ENCODE measurements around the gene CAV3. TPM values are rescaled to one million over a fixed set of nuclear protein-coding genes. Genes with fewer than 3 reads are reported as not detected.

Gene CAV3
- total RNA-seq, 3 donors from 2014 or later, result not detected

GRCh38 chr3:8752832-8753231, 19.2 kb downstream of the CAV3 start:
- Histone ChIP-seq H3K36me3 (ENCODE audit: low read depth) (no peaks in the 10 kb centered on the region), H3K4me3 (no peak overlapping the region), H3K9me3 (no peaks in the 10 kb centered on the region), H3K4me1 (ENCODE audit: low read depth) (no peaks in the 10 kb centered on the region)
- intact Hi-C loops (cut with DNase I, micrococcal nuclease), result no loop called here
- ATAC-seq (no peak), DNase-seq (no peak)
- TF ChIP-seq CTCF (IDR thresholded peaks at IDR 0.05), result no peak

- intact Hi-C loops (cut with DNase I, micrococcal nuclease), result no loop called here
- no peak for TF ChIP-seq CTCF (IDR thresholded peaks at IDR 0.05)
- DNase-seq (no peak), ATAC-seq (no peak)
- H3K9me3 ChIP-seq, result no peaks in the 10 kb centered on the region
- H3K4me3 ChIP-seq, result no peak overlapping the region
- no peaks in the 10 kb centered on the region for H3K36me3 ChIP-seq (ENCODE audit: low read depth)
- no peaks in the 10 kb centered on the region for H3K4me1 ChIP-seq (ENCODE audit: low read depth)
These were observed 21.5 kb downstream of the CAV3 start for GRCh38 chr3:8755097-8755496.

GRCh38 chr3:8755564-8756237, 22.1 kb downstream of the CAV3 start:
- no peak for DNase-seq
- ATAC-seq, result no peak
- intact Hi-C loops (cut with DNase I, micrococcal nuclease), result no loop called here
- Histone ChIP-seq H3K4me1 (ENCODE audit: low read depth) (no peaks in the 10 kb centered on the region), H3K4me3 (no peak overlapping the region), H3K36me3 (ENCODE audit: low read depth) (no peaks in the 10 kb centered on the region), H3K9me3 (no peaks in the 10 kb centered on the region)
- TF ChIP-seq CTCF (IDR thresholded peaks at IDR 0.05), result no peak

GRCh38 chr3:8756671-8757070, 23.1 kb downstream of the CAV3 start:
- intact Hi-C loops (cut with DNase I, micrococcal nuclease), result no loop called here
- Histone ChIP-seq H3K9me3 (no peaks in the 10 kb centered on the region), H3K4me3 (no peak overlapping the region), H3K4me1 (ENCODE audit: low read depth) (no peaks in the 10 kb centered on the region), H3K36me3 (ENCODE audit: low read depth) (no peaks in the 10 kb centered on the region)
- DNase-seq, result no peak
- no peak for ATAC-seq
- TF ChIP-seq CTCF (IDR thresholded peaks at IDR 0.05), result no peak

- ATAC-seq, result no peak
- DNase-seq, result no peak
- Histone ChIP-seq H3K9me3 (no peaks in the 10 kb centered on the region), H3K4me1 (ENCODE audit: low read depth) (no peaks in the 10 kb centered on the region), H3K36me3 (ENCODE audit: low read depth) (no peaks in the 10 kb centered on the region), H3K4me3 (no peak overlapping the region)
- intact Hi-C loops (cut with DNase I, micrococcal nuclease), result no loop called here
- no peak for TF ChIP-seq CTCF (IDR thresholded peaks at IDR 0.05)
These were observed 24.2 kb downstream of the CAV3 start for GRCh38 chr3:8757551-8758518.
